HepG2 (cell line): ENCODE results near the gene PPP1R12A. TPM values are rescaled to one million over a fixed set of nuclear protein-coding genes. Genes with fewer than 3 reads are reported as not detected.

ENCODE experiments used
- ATAC-seq: fragments of 200-7000 bp; cut with Tn5 transposase; 3 replicates; pipeline ENCODE4 v1.9.1; 2020; ENCODE audit warnings: mild to moderate bottlenecking, moderate library complexity
- BruUV-seq: library from RNA; stranded (reverse); fragments of 400-500 nt; replicated peaks from 2 replicates; lab custom pipeline; 2021; lab: Mats Ljungman, UMichigan
- CTCF ChIA-PET: fragments of 300-600 bp; formaldehyde crosslinking; extraction: SDS; loops from one replicate; lab custom pipeline; 2021; ENCODE audit warnings: low total read pairs, inconsistent platforms, low intra/inter-chr PET ratio; lab: Yijun Ruan, JAX
- POLR2A ChIA-PET: fragments of 350-600 bp; sonication (Branson Sonifier 250); formaldehyde crosslinking; loops from one replicate; lab custom pipeline; 2020; ENCODE audit warnings: antibody characterized with exemption, inconsistent platforms; lab: Yijun Ruan, JAX
- DNase-seq: peaks from one replicate; pipeline ENCODE4 v3.0.0-alpha.2; 2015; ENCODE audit warnings: low spot score
- FAIRE-seq: peaks from 3 replicates; lab custom pipeline; 2011; peaks lifted over from hg19 to GRCh38; lab: Jason Lieb, UNC
- H2AFZ ChIP-seq: one replicate; pipeline ENCODE4 v1.6.1; 2011; ENCODE audit warnings: low read length, inconsistent platforms
- H3K27ac ChIP-seq: fragments of 300-600 bp; 3 replicates; pipeline ENCODE4 v1.8.0; 2011; ENCODE audit warnings: mixed run types, mild to moderate bottlenecking, mixed read lengths, low read length, inconsistent platforms; ENCODE audit not compliant: insufficient read depth; ENCODE audit errors: extremely low read length
- H3K27me3 ChIP-seq, 2 experiments: fragments of 200-600 bp in 1 of 2; 2 replicates in 1 of 2; 3 replicates in 1 of 2; pipeline versions ENCODE4 v1.6.0 to v1.8.0; 2011; ENCODE audit warnings: low read length in 2 of 2, mild to moderate bottlenecking in 2 of 2, moderate library complexity in 2 of 2, inconsistent platforms in 1 of 2; ENCODE audit not compliant: insufficient read depth in 2 of 2, control insufficient read depth in 1 of 2
- H3K36me3 ChIP-seq, 2 experiments: fragments of 200-600 bp in 1 of 2; replicated peaks in 1 of 2; 2 replicates in 1 of 2; 3 replicates in 1 of 2; pipeline versions ENCODE4 v1.5.1 to v1.8.0; 2011; ENCODE audit warnings: low read length in 2 of 2, inconsistent platforms in 1 of 2; ENCODE audit not compliant: insufficient read depth in 2 of 2, control insufficient read depth in 1 of 2
- H3K4me1 ChIP-seq: 2 replicates; pipeline ENCODE4 v1.5.1; 2012; ENCODE audit warnings: low read length, inconsistent platforms; ENCODE audit not compliant: insufficient read depth
- H3K4me2 ChIP-seq: 2 replicates; pipeline ENCODE4 v1.6.0; 2011; ENCODE audit warnings: low read depth, low read length, inconsistent platforms
- H3K4me3 ChIP-seq, 3 experiments: fragments of 200-600 bp in 1 of 3; sonication (generic), shearing (Covaris generic) in 1 of 3; replicated peaks in 1 of 3; 2 replicates each; pipeline ENCODE4 v1.5.1; 2011 to 2016; ENCODE audit warnings: low read length in 3 of 3, inconsistent platforms in 2 of 3, low read depth in 2 of 3, mild to moderate bottlenecking in 2 of 3, control low read depth in 1 of 3, mixed read lengths in 1 of 3; ENCODE audit not compliant: insufficient read depth in 1 of 3
- H3K79me2 ChIP-seq: one replicate; pipeline ENCODE4 v1.6.1; 2011; ENCODE audit warnings: low read length, inconsistent platforms; ENCODE audit not compliant: insufficient read depth
- H3K9ac ChIP-seq: 2 replicates; pipeline ENCODE4 v1.6.0; 2011; ENCODE audit warnings: mild to moderate bottlenecking, low read depth, low read length, inconsistent platforms; ENCODE audit not compliant: insufficient read depth
- H3K9me3 ChIP-seq: 2 replicates; pipeline ENCODE4 v1.5.1; 2012; ENCODE audit warnings: mild to moderate bottlenecking, low read length
- H4K20me1 ChIP-seq: 2 replicates; pipeline ENCODE4 v1.6.0; 2011; ENCODE audit warnings: inconsistent platforms, mild to moderate bottlenecking, low read length, moderate library complexity; ENCODE audit not compliant: insufficient read depth
- HINFP ChIP-seq: sonication (generic); formaldehyde crosslinking; IDR thresholded peaks from 2 replicates; pipeline ENCODE4 v1.4.0; 2020; ENCODE audit warnings: low read depth, mild to moderate bottlenecking, missing genetic modification reagents
- MAF1 ChIP-seq: sonication (generic); formaldehyde crosslinking; IDR thresholded peaks from 2 replicates; pipeline ENCODE4 v1.5.0; 2020; ENCODE audit warnings: missing genetic modification reagents, borderline replicate concordance
- MEIS2 ChIP-seq: sonication (generic); formaldehyde crosslinking; IDR thresholded peaks from 2 replicates; pipeline ENCODE4 v1.9.0; 2021; ENCODE audit warnings: mild to moderate bottlenecking, missing genetic modification reagents
- MLX ChIP-seq: IDR thresholded peaks from 2 replicates; pipeline ENCODE4 v1.6.1; 2016
- MLXIP ChIP-seq: sonication (generic); formaldehyde crosslinking; IDR thresholded peaks from 2 replicates; pipeline ENCODE4 v1.9.0; 2021; ENCODE audit warnings: missing genetic modification reagents, borderline replicate concordance
- MTERF4 ChIP-seq: sonication (generic); formaldehyde crosslinking; IDR thresholded peaks from 2 replicates; pipeline ENCODE4 v1.8.0; 2023; ENCODE audit warnings: mild to moderate bottlenecking, missing genetic modification reagents
- MTF1 ChIP-seq: sonication (generic); formaldehyde crosslinking; IDR thresholded peaks from 2 replicates; pipeline ENCODE4 v1.5.0; 2020; ENCODE audit warnings: missing genetic modification reagents
- NFE2L2 ChIP-seq: fragments of 150-350 bp; IDR thresholded peaks from 2 replicates; pipeline ENCODE4 v1.6.1; 2014; ENCODE audit warnings: low read length
- POGZ ChIP-seq: sonication (generic); formaldehyde crosslinking; IDR thresholded peaks from 2 replicates; pipeline ENCODE4 v1.4.0; 2020; ENCODE audit warnings: mild to moderate bottlenecking, missing genetic modification reagents
- RARG ChIP-seq: sonication (generic); formaldehyde crosslinking; IDR thresholded peaks from 2 replicates; pipeline ENCODE4 v1.4.0; 2020; ENCODE audit warnings: low read depth, mild to moderate bottlenecking, missing genetic modification reagents
- ZNF564 ChIP-seq: sonication (generic); formaldehyde crosslinking; IDR thresholded peaks from 2 replicates; pipeline ENCODE4 v1.8.1; 2023; ENCODE audit warnings: mild to moderate bottlenecking, missing genetic modification reagents
- ZNF781 ChIP-seq: sonication (generic); formaldehyde crosslinking; IDR thresholded peaks from 2 replicates; pipeline ENCODE4 v1.5.1; 2020; ENCODE audit warnings: borderline replicate concordance, mild to moderate bottlenecking, missing genetic modification reagents; ENCODE audit errors: not compliant biosample characterization
- WGBS: methylation state at CpG from one replicate; pipeline ENCODE4 v1.1.6; 2017; ENCODE audit warnings: low lambda C conversion rate; 5-methylcytosine and 5-hydroxymethylcytosine counted together
- in situ Hi-C: cut with HindIII; loops from 2 replicates; pipeline ENCODE4 v1.10.0; 2017; ENCODE audit warnings: low pct_unique_long_range_greater_than_20kb; ENCODE audit not compliant: extremely low pct_ligation_motif_present
- intact Hi-C: fragments of 100-400 bp; cut with micrococcal nuclease; formaldehyde crosslinking; loops from one replicate; pipeline ENCODE4 v1.10.0; 2022; ENCODE audit not compliant: unreplicated experiment
- polyA plus RNA-seq, 8 experiments: library from polyadenylated mRNA; depleted of rRNA in 3 of 8; stranded (reverse) in 7 of 8; unstranded in 1 of 8; fragments of >200 nt; fragmentation: Illumina TruSeq in 4 of 8; extraction: Trizol in 4 of 8; gene quantifications; 2 replicates each; pipeline versions ENCODE4 v1.2.1 to v1.2.3, GENCODE V29; 2011 to 2016; ENCODE audit warnings: low read depth in 4 of 8, missing spikeins in 1 of 8, mixed read lengths in 1 of 8; ENCODE audit not compliant: insufficient read depth in 1 of 8
- total RNA-seq, 5 experiments: library from RNA; depleted of rRNA; stranded (reverse); fragments of >200 nt; fragmentation: Illumina TruSeq; extraction: Trizol; gene quantifications; 2 replicates each; pipeline ENCODE4 v1.2.3, GENCODE V29; 2016; ENCODE audit warnings: low read depth in 1 of 5
- TF ChIP-seq, protein P1 (sequence below): sonication (generic); formaldehyde crosslinking; IDR thresholded peaks from 2 replicates; pipeline ENCODE4 v1.4.0; 2020; ENCODE audit warnings: missing genetic modification reagents, borderline replicate concordance

PPP1R12A gene
- total and polyA plus RNA-seq, 2 of the 13 experiments (the other 11 are each of a cell fraction or from before 2014, with no cell fraction given), result 23.8 to 50.0 TPM

DNA sequence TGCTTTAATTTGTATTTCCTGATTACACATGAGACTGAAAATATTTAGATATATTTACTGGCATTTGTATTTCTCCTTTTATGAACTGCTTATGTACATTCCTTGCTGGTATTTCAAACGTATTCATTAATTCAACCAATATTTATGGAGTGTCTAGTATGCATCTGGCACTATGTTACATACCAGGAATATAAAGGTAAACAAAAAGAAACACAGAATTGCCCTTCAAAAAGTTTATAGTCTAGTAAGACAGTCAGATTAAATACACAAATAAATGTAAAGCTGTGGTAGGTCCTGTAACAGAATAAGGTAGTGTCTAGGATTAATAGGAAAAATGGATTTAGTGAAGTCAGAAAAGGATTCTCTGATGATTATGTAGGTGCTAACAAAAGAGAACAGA, 87.5 kb downstream of the PPP1R12A start:
- in situ Hi-C loops, result no loop called here
- intact Hi-C loops, result no loop called here
- Histone ChIP-seq H3K27me3 (no peaks in the 10 kb centered on the region), H3K27ac (no peak overlapping the region), H3K9ac (no peak overlapping the region), H4K20me1 (no peaks in the 10 kb centered on the region), H3K4me2 (no peak overlapping the region), H2AFZ (no peak overlapping the region), H3K9me3 (no peaks in the 10 kb centered on the region), H3K36me3 (peaks cover 3 to 18% of the 10 kb centered on the region in 2 experiments), H3K79me2 (peaks cover 17% of the 10 kb centered on the region), H3K4me3 (no peak overlapping the region), H3K4me1 (no peaks in the 10 kb centered on the region; the same call in 1 of the 2 replicates)
- ChIA-PET CTCF (no interaction called here), POLR2A (no interaction called here)
- no TSS peak for BruUV-seq
- TF ChIP-seq, protein P1, sequence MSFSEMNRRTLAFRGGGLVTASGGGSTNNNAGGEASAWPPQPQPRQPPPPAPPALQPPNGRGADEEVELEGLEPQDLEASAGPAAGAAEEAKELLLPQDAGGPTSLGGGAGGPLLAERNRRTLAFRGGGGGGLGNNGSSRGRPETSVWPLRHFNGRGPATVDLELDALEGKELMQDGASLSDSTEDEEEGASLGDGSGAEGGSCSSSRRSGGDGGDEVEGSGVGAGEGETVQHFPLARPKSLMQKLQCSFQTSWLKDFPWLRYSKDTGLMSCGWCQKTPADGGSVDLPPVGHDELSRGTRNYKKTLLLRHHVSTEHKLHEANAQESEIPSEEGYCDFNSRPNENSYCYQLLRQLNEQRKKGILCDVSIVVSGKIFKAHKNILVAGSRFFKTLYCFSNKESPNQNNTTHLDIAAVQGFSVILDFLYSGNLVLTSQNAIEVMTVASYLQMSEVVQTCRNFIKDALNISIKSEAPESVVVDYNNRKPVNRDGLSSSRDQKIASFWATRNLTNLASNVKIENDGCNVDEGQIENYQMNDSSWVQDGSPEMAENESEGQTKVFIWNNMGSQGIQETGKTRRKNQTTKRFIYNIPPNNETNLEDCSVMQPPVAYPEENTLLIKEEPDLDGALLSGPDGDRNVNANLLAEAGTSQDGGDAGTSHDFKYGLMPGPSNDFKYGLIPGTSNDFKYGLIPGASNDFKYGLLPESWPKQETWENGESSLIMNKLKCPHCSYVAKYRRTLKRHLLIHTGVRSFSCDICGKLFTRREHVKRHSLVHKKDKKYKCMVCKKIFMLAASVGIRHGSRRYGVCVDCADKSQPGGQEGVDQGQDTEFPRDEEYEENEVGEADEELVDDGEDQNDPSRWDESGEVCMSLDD (CRISPR knock-in tag), result no peak
- TF ChIP-seq MAF1 (CRISPR knock-in tag), result no peak
- TF ChIP-seq MTF1 (CRISPR knock-in tag), result no peak
- no peak for TF ChIP-seq ZNF564 (CRISPR knock-in tag)
- no peak for TF ChIP-seq MLXIP (CRISPR knock-in tag)
- no peak for TF ChIP-seq MEIS2 (CRISPR knock-in tag)
- TF ChIP-seq MTERF4 (CRISPR knock-in tag), result no peak
- TF ChIP-seq RARG (CRISPR knock-in tag), result no peak
- TF ChIP-seq ZNF781 (CRISPR knock-in tag), result no peak
- TF ChIP-seq NFE2L2, result no peak
- TF ChIP-seq POGZ (CRISPR knock-in tag), result no peak
- TF ChIP-seq MLX (CRISPR knock-in tag), result no peak
- no peak for TF ChIP-seq HINFP (CRISPR knock-in tag)
- 100% methylated on average over 1 of the region's 1 CpG for WGBS
- ATAC-seq (no peak), DNase-seq (no peak), FAIRE-seq (no peak)
